Measurements from ENCODE around the gene GSK3B. TPM values are rescaled to one million over a fixed set of nuclear protein-coding genes. Genes with fewer than 3 reads are reported as not detected.

The GSK3B gene
- total and polyA plus RNA-seq, 2 donors (not counting 1 experiment from before 2014, with no cell fraction given): 12.3 to 33.3 TPM

- CTCF ChIA-PET: no interaction called here
- Histone ChIP-seq H3K36me3 (replicated peaks in 1 of 2; ENCODE audit: control extremely low read depth in 1 of 2, control insufficient read depth in 1 of 2, extremely low read depth in 1 of 2, insufficient read depth in 2 of 2, low read length in 1 of 2) (peaks cover 0 to 4% of the 10 kb centered on the region in 2 experiments), H3K4me1 (ENCODE audit: control insufficient read depth in 2 of 2, insufficient read depth in 2 of 2, low read length in 2 of 2) (no peaks in the 10 kb centered on the region), H3K4me3 (ENCODE audit: control extremely low read depth in 1 of 5, extremely low read depth in 1 of 5, insufficient read depth in 1 of 5, low read depth in 2 of 5, low read length in 4 of 5) (no peak overlapping the region), H3K4me2 (replicated peaks; ENCODE audit: low read depth, low read length, poor library complexity, severe bottlenecking) (no peak overlapping the region), H3K27ac (ENCODE audit: low read length in 2 of 2) (no peak overlapping the region), H4K20me1 (ENCODE audit: control insufficient read depth, insufficient read depth, low read length, poor library complexity, severe bottlenecking) (no peaks in the 10 kb centered on the region), H3K79me2 (ENCODE audit: control insufficient read depth, insufficient read depth, low read length) (peaks cover 3% of the 10 kb centered on the region), H2AFZ (ENCODE audit: insufficient read depth, low read depth, low read length, poor library complexity, severe bottlenecking) (no peak overlapping the region), H3K27me3 (replicated peaks in 1 of 4; ENCODE audit: control extremely low read depth in 1 of 4, control insufficient read depth in 3 of 4, insufficient read depth in 4 of 4, low read length in 3 of 4) (no peaks in the 10 kb centered on the region), H3K9ac (ENCODE audit: low read length) (no peak overlapping the region), H3K9me3 (ENCODE audit: control extremely low read depth in 1 of 3, control insufficient read depth in 2 of 3, insufficient read depth in 1 of 3, low read length in 2 of 3) (peaks cover 0 to 4% (median 0%) of the 10 kb centered on the region in 3 donors)
- DNase-seq: no peak
- Mint-ChIP-seq H3K4me3 (no peak overlapping the region), H3K27ac (no peak overlapping the region), H3K27me3 (no peaks in the 10 kb centered on the region), H3K9me3 (ENCODE audit: insufficient read depth) (no peaks in the 10 kb centered on the region), H3K4me1 (peaks cover 17% of the 10 kb centered on the region)
- POLR2A ChIA-PET: no interaction called here
- no peak for ATAC-seq (ENCODE audit: low read depth)
- intact Hi-C loops (cut with micrococcal nuclease): no loop called here
- TF ChIP-seq EZH2 (IDR thresholded peaks at IDR 0.05; ENCODE audit: borderline replicate concordance, insufficient read depth, low read depth, low read length, poor library complexity, severe bottlenecking): no peak
- TF ChIP-seq CTCF (IDR thresholded peaks at IDR 0.05): no peak
- no CpG with 5 or more reads among the region's 2 CpGs for WGBS (ENCODE audit: insufficient coverage)
Measured at GRCh38 chr3:119849126-119849525, 245.1 kb downstream of the GSK3B start.

- no CpG with 5 or more reads among the region's 2 CpGs for WGBS (ENCODE audit: insufficient coverage)
- H3K79me2 ChIP-seq (ENCODE audit: control insufficient read depth, insufficient read depth, low read length): no peaks in the 10 kb centered on the region
- ATAC-seq (ENCODE audit: low read depth) (no peak), DNase-seq (no peak)
- Mint-ChIP-seq H3K27me3 (no peaks in the 10 kb centered on the region), H3K4me3 (no peak overlapping the region), H3K9me3 (ENCODE audit: insufficient read depth) (no peaks in the 10 kb centered on the region), H3K4me1 (peaks cover 17% of the 10 kb centered on the region), H3K27ac (no peak overlapping the region)
- no peak overlapping the region for H3K9ac ChIP-seq (ENCODE audit: low read length)
- H3K27ac ChIP-seq (ENCODE audit: low read length in 2 of 2): no peak overlapping the region
- no peaks in the 10 kb centered on the region for H3K27me3 ChIP-seq (replicated peaks in 1 of 4; ENCODE audit: control extremely low read depth in 1 of 4, control insufficient read depth in 3 of 4, insufficient read depth in 4 of 4, low read length in 3 of 4)
- no peak overlapping the region for H3K4me3 ChIP-seq (ENCODE audit: control extremely low read depth in 1 of 5, extremely low read depth in 1 of 5, insufficient read depth in 1 of 5, low read depth in 2 of 5, low read length in 4 of 5)
- no peaks in the 10 kb centered on the region for H3K9me3 ChIP-seq (ENCODE audit: control extremely low read depth in 1 of 3, control insufficient read depth in 2 of 3, insufficient read depth in 1 of 3, low read length in 2 of 3)
- H4K20me1 ChIP-seq (ENCODE audit: control insufficient read depth, insufficient read depth, low read length, poor library complexity, severe bottlenecking): no peaks in the 10 kb centered on the region
- H3K36me3 ChIP-seq (replicated peaks in 1 of 2; ENCODE audit: control extremely low read depth in 1 of 2, control insufficient read depth in 1 of 2, extremely low read depth in 1 of 2, insufficient read depth in 2 of 2, low read length in 1 of 2): peaks cover 2 to 11% of the 10 kb centered on the region in 2 experiments
- intact Hi-C loops (cut with micrococcal nuclease): no loop called here
- POLR2A ChIA-PET: no interaction called here
- no peaks in the 10 kb centered on the region for H3K4me1 ChIP-seq (ENCODE audit: control insufficient read depth in 2 of 2, insufficient read depth in 2 of 2, low read length in 2 of 2)
- no peak overlapping the region for H3K4me2 ChIP-seq (replicated peaks; ENCODE audit: low read depth, low read length, poor library complexity, severe bottlenecking)
- CTCF ChIA-PET: interaction anchor here (0.6 kb wide), 1 partner anchor 16 kb away, joined by 3 read pairs; no protein-coding TSS in a partner anchor
- no peak overlapping the region for H2AFZ ChIP-seq (ENCODE audit: insufficient read depth, low read depth, low read length, poor library complexity, severe bottlenecking)
- TF ChIP-seq EZH2 (IDR thresholded peaks at IDR 0.05; ENCODE audit: borderline replicate concordance, insufficient read depth, low read depth, low read length, poor library complexity, severe bottlenecking) (no peak), CTCF (IDR thresholded peaks at IDR 0.05) (no peak)
Measured at GRCh38 chr3:119841808-119842471, 252.3 kb downstream of the GSK3B start.

All from B cell (primary cell).